ENCODE measurements around the gene PRDM15. TPM values are rescaled to one million over a fixed set of nuclear protein-coding genes. Genes with fewer than 3 reads are reported as not detected.

The PRDM15 gene
- polyA plus RNA-seq, 1 donor, result 3.8 TPM

DNA sequence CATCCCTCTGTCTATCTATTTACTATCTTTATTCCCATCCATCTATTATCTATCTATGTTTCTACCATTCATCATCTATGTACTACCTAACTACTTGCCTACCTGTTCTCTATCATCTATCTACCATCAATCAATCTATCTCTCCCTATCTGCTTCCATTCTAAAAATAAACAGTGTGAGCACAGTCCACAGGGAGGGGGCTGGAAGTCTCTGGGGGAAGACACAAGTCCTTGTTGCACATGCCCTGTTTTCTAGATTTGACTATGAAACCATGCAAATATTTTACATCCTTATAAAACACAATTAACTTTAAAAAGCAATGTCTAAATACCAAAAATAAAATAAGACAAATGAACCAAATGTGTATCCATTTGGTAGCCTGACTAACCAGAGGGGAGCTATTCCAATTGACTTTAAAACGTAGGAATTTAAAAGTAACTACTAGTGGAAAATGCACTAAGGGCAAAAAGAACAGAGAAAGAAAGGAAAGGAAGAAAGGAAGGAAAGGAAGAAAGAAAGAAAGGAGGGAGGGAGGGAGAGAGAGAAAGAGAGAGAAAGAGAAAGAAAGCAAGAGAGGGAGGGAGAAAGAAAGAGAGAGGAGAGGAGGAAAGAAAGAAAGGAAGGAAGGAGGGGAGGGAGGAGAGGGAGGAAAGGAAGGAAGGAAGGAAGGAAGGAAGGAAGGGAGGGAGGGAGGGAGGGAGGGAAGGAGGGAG, 98.7 kb downstream of the PRDM15 start:
- DNase-seq (ENCODE audit: low read depth), result no peak

DNA sequence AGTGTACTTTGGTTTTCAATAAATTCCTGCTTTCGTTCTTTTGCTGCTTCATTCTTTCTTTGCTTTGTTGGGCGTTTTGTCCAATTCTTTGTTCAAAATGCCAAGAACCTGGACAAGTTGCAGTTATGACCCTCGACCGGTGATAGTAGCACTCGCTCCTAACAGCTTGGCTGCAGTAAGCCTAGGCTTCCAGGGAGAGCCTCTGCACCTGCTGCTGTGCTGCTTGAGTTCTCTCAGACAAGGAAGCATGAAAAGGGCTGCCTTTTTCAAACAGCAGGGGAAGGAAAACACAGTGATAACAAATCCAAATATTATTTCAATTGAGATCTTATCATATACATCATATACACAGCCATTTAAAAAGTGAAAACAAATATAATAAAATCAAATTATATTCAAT, 99.5 kb downstream of the PRDM15 start:
- no peak for DNase-seq (ENCODE audit: low read depth)

DNA sequence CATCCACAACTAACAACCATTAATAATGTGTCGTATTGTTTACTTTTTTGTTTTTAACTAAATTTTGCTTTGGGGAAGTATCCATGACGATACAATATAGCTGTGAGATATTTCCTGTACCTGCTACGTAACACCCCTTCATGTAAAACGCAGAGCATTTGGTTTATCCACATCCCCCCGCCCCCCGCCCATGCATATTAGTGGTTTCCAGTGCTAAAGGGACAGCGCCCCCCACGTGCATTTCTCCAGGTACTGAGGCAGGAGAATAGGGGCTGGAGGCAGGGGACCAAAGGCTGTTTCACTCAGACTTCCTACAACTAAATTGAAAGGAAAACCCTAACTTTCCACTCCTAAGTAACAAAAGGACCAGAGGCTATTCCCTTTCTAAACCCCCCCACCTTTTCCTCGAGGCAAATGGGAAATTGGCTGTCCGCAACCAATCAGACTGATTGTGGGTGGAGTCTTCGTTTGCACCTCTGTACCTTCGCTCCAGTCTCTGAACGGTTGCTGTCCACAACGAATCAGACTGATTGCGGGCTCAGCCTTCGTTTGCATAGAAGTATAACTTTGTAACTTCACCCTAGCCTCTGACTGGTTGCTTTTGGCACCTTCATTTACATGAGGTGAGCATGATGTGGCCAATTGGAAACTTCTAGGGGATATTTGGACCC, 100.1 kb downstream of the PRDM15 start:
- DNase-seq (ENCODE audit: low read depth), result no peak

DNA sequence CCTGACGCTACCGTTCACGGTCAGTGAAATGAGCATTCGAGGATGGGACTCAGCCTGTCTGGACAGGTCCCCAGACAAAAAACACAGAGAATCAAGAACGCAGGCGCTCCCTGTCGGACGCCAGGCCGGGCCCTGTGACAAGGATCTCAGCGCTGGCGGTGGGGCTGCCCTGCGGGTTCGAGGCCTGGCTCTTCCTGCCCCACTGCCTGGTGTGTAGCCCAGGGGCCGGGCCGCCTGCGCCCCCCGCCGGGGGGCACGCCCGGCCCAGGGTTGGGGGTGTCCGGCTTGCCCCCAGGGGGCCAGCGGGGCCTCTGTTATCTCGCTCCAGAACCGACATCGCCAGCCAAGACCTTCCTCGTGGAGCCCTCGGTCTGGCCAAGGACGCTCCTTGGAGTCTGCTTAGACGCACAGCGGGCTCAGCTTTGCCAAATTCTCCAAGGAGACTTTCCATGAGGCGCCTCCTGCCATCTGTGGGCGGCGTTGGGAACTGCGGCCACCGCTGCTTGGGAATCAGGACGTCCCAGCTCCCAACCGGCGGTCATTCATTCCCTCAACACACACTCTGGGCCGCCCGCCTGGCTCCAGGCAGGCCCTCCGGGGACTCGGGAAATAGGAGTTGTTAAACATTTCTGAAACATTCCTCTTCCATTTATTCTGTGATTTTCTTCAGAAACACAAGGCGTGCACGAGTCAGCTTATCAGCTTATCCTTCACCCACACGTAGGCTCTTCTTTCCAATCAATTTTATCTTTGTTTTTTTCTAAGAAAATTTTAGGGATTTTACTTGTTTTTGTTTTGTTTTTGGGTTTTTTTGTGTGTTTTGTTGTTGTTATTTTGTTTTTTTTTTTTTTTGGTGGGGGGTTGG, 101.0 kb downstream of the PRDM15 start:
- DNase-seq (ENCODE audit: low read depth), result peak; percentile 34

DNA sequence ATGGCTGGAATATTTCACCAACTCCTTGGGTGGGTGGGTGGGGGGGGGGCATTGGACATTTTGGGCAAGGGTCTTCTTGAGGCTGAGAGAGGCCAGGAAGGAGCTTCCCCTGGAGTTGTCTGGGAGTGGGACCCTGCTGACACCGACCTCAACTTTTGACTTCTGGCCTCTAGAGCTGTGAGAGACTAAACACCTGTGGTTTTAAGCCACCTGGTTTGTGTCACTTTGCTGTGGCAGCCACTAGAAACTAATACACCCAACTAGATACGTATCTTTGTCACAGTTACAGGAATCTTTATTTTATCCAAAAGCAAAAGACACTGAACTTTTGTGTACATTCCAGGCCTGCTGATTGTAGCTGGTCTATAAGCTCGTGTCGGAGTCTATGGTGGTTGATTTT, 102.4 kb downstream of the PRDM15 start:
- DNase-seq (ENCODE audit: low read depth), result no peak

DNA sequence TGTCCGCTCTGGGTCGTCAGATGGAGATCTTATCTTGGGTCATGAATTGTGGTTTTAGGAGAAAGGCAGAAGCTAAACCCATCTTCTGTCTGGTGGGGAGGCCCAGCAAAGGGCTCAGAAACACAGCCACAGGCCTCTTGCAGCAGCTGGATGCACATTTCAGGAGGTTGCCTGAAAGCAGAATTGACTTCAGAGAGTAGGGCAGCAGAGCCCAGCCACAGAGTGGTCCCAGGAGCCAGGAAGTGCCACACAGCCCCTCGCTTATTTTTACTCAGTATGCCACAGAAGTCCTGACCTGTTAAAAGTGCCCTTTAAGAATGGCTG, 104.0 kb downstream of the PRDM15 start:
- no peak for DNase-seq (ENCODE audit: low read depth)

DNA sequence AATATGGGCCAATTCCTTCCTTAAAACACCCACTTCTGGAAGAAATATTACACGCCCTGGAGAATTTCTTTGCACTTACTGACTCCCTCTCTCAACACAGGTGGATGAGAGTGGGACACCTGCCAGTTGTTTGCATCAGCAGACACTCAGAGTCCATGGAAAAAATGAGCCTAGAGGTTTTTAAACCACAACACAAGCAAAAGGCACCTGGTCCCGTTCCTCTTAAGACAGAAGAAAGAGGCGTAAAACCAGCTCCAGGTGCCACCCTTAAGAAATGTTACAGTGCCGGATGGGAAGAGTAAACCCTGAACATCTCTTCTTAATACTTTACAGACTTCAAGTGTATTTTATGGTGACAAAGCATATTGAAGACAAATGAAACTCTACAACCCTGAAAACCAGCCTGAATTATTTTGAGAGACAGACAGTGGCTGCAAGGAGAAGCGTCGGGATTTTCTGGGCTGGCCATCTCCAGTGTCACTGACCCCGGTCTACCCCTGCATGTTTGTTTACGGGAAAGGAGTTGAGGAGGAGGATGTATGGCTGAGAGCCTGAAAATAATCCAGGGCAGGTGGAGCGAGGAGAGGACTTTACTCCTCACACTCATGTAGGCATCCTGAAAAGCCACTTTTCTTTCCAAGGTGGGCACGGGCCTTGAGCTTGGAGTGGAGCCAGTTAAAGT, 104.5 kb downstream of the PRDM15 start:
- DNase-seq (ENCODE audit: low read depth), result no peak

DNA sequence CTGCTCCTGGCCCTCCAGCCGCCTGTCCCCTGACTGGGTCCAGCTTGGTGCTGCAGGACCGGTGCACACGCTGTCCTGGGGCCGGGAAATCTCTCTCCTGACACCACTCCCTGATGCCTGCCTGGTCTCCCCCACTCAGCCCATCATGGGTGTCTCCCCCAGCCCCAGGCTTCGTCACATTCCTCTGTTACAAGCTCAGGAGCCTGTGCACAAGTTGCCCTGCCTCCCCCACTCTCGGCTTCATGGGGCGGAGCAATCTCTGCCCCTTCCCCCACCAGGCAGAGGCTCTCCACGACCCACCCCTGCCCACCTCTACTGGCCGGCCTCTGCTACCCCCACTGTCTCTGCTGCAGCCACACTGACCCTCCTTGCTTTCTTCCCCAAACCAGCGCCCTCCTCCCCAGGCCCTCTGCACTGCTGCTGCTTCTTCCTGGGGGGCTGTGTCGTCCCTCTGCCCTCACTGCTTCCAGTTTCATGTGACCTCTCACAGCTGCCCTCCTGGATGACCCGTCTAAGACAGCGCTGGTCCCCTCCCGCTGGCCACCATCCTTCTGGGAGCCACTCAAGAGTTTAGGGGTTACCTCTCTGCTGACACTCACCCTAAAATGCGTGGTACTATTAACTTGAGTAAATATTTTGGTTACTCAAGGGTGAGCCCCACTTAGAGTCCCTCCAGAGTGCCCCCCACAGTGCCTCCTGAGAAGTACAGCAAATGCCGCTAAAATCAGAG, 106.6 kb downstream of the PRDM15 start:
- no peak for DNase-seq (ENCODE audit: low read depth)

DNA sequence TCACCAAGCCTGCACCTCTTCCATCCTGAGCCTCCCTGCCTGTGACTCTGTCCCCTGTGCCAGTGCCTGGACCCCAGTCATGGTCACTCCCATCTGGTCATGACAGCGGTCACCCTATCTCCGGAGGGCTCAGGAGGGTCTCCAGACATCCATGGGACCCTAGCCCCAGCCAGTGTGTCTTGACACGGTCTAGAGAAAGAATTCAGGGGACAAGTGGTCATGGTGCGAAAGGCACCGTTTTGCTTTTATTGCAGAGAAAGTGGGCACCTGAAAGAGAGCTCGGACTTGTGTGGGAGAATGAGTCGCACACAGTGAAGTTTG, 107.6 kb downstream of the PRDM15 start:
- no peak for DNase-seq (ENCODE audit: low read depth)

DNA sequence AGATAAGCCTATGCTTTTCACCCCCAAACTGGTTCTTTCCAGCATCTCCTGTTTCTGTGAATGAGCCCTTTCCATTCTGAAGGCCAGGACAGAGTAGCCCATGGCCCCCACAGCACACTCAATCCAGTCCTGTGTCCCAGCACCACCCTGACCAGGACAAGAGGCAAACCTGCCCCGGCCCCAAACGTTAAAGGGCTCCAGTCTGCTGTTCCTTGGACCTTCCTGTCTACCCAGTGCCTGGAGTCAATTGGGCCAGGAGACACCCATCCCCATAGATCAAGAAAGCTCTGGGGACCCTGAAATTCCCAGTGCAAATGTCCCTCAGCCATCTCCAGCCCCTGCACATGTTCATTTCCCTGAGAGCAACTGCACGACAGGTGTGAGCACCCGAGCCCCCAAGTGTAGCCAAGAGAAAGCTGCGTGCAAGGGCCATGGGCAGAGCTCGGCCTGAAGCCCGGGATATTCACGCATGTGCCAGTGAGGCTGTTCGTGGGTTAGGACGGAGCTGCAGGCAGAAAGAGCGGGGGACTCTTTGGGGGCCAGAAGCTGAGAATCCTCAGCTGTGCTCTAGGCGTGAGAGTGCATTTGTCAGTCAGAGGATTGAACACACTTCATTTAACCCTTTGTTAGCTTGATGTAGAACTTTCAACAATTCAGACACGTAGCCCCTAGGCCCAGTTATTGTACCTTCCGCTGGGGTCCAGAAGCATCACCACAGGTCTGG, 108.1 kb downstream of the PRDM15 start:
- no peak for DNase-seq (ENCODE audit: low read depth)

DNA sequence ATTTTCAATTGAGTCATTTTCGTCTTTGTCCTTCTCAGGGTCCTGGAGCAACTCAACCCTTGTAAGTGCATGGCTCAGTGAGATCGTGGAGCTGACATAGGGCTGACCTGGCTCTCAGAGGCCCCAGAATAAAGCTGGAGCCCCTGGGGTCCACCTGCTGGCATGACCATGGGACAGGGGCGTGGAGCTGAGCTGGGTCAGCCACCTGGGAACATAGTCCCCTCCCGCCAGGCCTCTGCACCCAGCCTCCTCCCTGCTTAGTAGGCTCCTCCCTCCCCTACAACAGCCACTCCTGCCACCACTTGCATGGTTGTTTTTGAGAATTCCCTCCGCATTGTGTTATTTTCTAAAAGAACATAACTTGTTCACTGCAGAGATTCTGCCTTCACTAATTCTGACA, 109.2 kb downstream of the PRDM15 start:
- no peak for DNase-seq (ENCODE audit: low read depth)

DNA sequence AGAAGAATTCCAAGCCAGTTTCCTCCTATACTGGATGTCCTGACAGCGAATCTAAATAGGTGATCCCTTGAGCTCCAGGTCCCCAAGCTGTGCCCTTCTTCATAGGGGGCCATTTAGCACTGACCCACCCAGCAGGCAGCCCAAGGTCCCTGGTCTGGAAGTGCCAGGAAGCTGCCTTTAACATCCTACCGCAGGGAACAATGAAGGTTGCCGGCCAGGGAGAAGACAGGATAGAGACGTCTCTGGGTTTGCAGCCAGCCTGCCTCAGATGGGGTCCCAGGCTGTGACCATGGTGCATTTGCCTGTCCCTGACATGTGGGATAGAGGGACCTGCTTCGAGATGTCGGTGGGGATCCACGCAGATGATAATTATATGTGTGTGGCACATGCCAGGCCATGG, 109.6 kb downstream of the PRDM15 start:
- DNase-seq (ENCODE audit: low read depth), result no peak

DNA sequence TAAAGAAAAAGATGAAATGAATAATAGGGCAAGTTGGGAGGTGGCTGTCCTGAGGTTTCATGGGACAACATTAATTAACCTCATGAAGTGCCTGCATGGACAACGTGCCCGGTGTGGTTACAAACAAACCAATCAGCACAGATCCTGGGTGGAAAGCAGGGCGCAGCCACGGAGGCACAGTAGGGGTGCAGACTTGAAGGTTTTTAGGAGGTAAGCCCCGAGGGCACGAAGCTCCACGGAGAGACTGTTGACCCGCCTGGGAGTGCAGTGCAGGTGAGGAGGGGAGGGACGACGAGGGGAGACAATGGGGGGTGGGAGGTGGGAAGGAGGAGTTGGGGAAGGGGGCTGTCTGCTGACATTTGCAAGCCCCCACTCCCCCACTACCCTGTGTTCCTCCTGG, 110.0 kb downstream of the PRDM15 start:
- no peak for DNase-seq (ENCODE audit: low read depth)

DNA sequence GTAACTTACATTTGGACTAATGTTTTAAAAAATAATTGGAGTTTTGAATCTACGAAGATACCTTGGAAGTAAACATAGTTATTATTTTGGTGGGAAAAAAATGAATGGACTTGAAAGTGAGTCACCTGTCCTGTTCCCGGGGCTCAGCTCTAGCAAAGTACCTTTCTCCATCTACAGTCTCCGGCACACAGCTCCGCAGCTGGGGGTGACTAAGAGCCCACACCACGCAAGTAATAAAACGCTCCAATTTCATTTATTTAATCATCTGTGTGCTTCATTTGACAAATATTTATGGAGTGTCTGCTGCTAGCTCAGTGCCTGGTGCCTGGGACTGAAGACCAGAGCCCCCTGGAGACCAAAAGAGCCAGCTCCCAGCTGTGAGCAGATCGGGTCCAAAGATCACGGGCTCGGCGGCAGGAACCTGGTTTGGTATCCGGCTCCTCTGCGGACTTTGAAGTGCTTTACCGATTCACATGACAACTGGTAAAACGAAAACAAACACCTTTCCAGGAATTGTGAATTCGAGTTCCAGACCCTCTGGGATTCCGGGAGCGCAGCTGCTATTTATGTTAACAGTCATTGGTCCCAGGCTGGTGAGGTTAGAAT, 110.6 kb downstream of the PRDM15 start:
- no peak for DNase-seq (ENCODE audit: low read depth)

DNA sequence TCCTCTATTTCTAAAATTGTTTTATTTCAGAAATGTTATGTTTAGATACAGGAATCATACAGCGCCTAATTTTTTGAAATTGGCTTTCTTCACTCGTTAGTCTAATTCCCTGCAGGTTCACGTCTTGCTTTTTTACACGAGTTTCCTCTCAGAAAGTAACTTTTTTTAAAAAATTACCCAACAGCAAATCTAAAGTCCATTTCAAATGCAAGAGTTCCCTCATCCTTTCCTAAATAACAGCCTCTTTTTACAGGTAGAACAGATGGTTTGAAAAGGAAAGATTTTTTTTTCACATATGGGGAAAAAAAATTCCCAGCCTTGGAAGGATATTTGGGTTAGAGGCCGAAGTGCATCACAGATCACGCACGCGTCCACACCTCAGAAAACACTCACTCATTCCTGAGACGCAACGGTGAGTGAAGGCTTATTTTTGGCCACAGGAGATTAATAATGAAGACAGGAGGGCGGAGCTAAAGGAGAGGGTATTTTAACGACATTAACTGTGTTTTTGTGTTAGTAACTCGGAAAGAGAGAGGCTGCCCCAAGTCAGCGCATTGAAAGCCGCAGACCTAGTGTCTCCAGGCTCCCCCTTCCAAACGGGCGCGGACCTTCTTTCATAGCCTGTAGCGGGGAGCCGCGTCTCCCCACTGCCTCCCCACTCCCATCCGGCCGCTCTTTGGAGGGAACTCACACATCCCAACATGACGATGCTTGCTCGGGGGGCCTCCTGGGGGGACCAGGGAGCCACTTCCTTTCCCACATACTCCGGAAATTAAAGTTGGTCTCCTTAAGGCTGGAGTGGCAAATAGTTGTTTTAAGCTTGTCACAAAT, 111.3 kb downstream of the PRDM15 start:
- DNase-seq (ENCODE audit: low read depth), result no peak

DNA sequence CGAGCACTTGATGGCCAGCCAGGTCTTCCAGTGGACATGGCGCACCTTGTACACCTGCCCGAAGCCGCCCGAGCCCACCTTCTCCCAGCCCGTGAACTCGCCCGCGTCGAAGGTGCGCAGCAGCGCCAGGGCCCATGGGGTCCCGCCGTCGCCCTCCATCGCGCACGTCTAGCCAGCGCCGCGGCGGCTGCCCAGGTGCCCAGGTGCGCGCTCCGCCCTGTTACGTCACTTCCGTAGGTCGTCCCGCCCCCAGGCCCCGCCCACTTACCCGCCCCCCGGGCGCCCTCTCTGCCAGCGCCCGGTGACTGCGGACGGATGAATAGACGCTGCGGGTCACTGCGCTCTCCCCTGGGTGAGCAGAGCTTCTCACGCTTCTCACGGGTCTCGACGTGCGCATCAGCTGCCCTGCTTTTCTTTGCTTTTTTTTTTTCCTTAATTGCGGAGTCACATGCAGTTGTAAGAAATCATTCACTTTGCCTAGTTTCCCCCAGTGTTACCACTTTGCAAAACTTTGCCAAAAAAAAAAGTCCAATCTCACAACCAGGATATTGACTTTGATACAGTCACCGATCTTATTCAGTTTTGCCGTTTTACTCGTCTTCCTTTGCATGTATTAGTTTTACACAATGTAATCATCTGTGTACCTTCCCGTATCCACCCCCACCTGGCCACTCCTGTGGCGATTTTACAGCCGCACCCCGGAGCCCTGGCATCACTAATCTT, 112.1 kb downstream of the PRDM15 start, which contains the start of gene RIPK4:
RIPK4 (minus strand) TSS at position 170 of the 723 bp plus-strand sequence; CDS start at position 159, 11 bp downstream.
- no peak for DNase-seq (ENCODE audit: low read depth)

DNA sequence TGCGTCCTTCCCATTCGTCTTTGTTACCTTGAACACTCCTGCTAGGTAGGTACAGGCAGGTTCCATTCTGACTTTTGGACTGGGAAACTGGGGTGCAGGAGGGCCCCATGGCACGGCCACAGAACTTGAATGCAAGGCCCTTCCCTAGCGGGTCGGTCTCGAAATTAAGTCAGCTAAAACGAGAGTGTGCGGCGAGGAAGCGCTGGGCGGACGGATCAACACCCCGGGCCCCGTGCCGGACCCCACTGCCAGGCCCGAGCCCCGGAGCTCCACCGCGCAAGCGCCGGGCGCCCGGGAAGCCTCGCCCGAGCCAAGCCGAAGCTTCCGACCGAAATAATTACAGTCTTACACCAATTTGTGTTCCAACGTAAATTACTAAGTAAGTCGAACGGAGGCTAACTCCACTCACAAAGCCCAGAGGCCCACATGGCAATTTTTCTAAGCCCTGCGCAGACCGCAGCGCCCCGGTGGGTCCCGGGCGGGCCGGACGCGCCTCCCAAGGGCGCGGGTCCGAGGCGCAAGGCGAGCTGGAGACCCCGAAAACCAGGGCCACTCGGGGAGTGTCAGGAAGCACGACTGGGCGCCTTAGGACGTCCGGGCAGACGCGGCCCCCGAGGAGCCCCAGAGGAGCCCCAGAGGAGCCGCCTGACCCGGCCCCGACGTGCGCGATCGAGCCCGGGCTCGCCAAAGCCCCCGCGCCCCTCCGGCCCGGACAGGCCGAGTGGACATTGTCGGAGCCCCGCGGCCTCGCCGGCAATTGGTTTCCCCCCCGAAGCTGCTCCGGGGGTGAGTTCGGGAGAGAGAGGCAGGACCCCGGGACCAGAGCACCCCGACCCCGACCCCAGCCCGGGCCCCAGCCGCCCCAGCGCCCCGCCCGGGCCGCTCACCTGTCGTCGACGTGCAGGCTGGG, 112.9 kb downstream of the PRDM15 start:
- no peak for DNase-seq (ENCODE audit: low read depth)

DNA sequence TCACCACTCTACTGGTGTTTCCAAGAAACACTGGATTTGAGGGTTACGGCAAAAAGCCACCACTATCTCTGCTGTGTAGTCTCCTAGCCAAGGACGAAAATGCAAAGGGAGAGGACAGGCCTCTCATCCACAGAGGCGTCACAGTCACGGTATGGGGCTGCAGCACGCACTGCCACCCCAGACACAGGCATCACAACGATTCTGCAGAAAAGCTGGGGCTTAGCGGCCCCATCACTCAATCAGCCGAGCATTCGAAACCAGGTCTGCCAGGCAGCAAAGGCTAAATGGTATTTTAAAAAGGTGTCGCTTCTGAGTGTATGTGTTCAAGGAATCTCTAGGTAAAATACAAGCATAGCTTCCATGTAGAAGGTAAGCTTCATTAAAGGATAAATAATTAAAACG, 113.7 kb downstream of the PRDM15 start:
- no peak for DNase-seq (ENCODE audit: low read depth)
